SU-DHL-6 (cell line): ENCODE data around the gene TMCC2.

Experiments
- CTCF ChIP-seq: fragments of 200-600 bp; sonication (generic); IDR thresholded peaks from one replicate; pipeline ENCODE4 v1.5.1; 2017; ENCODE audit warnings: antibody characterized with exemption, mild to moderate bottlenecking, low read length, moderate library complexity; ENCODE audit not compliant: insufficient read depth, poor library complexity, severe bottlenecking
- EZH2phosphoT487 ChIP-seq: fragments of 200-600 bp; sonication (generic), shearing (Covaris generic); conservative IDR thresholded peaks from 2 replicates; pipeline ENCODE4 v1.6.1; 2018; ENCODE audit warnings: mild to moderate bottlenecking, antibody characterized with exemption, low read length, moderate library complexity, mixed read lengths

DNA sequence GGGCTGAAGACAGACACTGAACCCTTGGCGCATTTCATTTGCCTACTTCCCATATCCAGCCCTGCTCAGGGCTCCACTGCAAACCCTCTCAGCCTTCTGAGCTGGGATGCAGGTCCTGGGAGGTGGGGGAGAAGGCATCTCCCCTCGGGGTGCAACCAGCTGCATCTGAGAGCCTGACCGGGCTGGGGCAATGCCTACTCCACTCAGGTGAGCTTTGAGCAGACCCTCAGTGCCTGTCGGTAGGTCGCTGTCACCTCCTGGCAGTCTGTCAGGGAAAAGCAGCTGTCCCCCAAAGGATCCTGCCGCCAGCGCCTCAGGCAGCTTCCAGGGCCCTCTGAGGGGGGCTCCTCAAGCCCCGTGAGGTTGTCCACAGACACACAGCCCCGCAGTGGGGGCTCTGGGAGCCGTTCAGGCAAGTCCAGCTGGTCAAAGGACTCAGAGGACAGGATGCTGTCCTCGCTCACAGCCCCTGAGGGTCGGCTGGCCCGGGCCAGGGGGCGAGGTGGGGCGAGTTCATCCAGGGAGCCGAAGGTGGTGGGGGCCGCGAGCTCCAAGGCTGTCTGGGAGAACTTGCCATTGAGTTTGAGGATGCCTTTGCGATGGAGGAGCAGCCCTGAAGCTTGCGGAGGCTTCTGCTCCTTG, 75.6 kb downstream of the TMCC2 start:
- TF ChIP-seq CTCF (no peak), EZH2phosphoT487 (no peak)
